Measurements from ENCODE around the gene CTF1.

The CTF1 gene

DNA sequence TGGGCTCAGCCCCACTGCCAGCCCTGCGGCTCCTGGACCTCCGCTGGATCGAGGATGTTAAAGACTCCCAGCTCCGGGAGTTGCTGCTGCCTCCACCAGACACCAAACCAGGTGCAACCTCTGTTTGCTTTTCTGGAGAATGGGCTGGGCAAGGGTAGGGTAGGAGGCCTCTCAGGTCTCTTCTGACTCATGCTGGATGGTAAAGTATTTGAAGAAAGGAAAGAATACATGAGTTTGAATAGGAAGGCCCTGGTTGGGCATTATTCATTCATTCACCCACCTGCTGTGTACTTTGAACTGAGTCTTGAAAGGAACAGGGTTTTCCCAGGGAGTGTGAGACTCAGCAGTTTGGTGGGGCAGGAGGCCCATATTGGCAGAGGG, 46.0 kb downstream of the CTF1 start:
- no peaks in the 10 kb centered on the region for H3K9me2 ChIP-seq (replicated peaks; ENCODE audit: control insufficient read depth, low read length)
- TF ChIP-seq CTCF (IDR thresholded peaks at IDR 0.05; ENCODE audit: low read depth, low read length, poor library complexity, severe bottlenecking) (no peak), EZH2phosphoT487 (IDR thresholded peaks at IDR 0.05; ENCODE audit: borderline replicate concordance, low read length) (no peak)
- H3F3A ChIP-seq (ENCODE audit: control insufficient read depth, insufficient read depth), result peaks cover 11% of the 10 kb centered on the region
- H3K4me1 ChIP-seq (ENCODE audit: control insufficient read depth, low read length), result peaks cover 17% of the 10 kb centered on the region
- H3K36me3 ChIP-seq (ENCODE audit: control insufficient read depth, low read length), result peaks cover 42% of the 10 kb centered on the region
- no peaks in the 10 kb centered on the region; the same call in 1 of the 2 replicates for H4K20me1 ChIP-seq (ENCODE audit: control insufficient read depth, insufficient read depth, low read depth, low read length)
- H3K4me3 ChIP-seq (ENCODE audit: low read length), result peak overlapping the region; percentile 21; the same call in 1 of the 2 replicates
- peak overlapping the region; percentile 48 for H3K4me2 ChIP-seq (ENCODE audit: low read length)
- no peaks in the 10 kb centered on the region for H3K27me3 ChIP-seq (ENCODE audit: control insufficient read depth, low read length)
- H3K79me2 ChIP-seq (ENCODE audit: control insufficient read depth, low read length), result no peaks in the 10 kb centered on the region
- H3K27ac ChIP-seq (ENCODE audit: low read depth, low read length), result no peak overlapping the region
- H3K9me3 ChIP-seq (ENCODE audit: control insufficient read depth, insufficient read depth, low read length), result no peaks in the 10 kb centered on the region

DNA sequence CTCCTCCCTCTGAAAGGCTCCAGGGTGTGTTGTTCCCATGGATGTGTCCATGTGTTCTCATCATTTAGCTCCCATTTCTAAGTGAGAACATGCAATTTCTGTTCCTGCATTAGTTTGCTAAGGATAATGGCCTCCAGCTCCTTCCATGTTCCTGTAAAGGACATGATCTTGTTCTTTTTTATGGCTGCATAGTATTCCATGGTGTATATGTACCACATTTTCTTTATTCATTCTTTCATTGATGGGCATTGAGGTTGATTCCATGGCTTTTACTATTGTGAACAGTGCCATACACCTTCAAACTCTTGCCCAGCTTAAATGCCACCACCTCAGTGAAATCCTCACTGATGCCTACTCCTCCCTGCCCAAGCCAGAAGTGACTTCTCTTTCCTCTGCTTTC, 47.9 kb downstream of the CTF1 start:
- H4K20me1 ChIP-seq (ENCODE audit: control insufficient read depth, insufficient read depth, low read depth, low read length), result no peaks in the 10 kb centered on the region; the same call in 1 of the 2 replicates
- H3K4me3 ChIP-seq (ENCODE audit: low read length), result no peak overlapping the region
- peaks cover 19% of the 10 kb centered on the region for H3K4me1 ChIP-seq (ENCODE audit: control insufficient read depth, low read length)
- no peaks in the 10 kb centered on the region for H3K27me3 ChIP-seq (ENCODE audit: control insufficient read depth, low read length)
- peaks cover 40% of the 10 kb centered on the region for H3K36me3 ChIP-seq (ENCODE audit: control insufficient read depth, low read length)
- H3F3A ChIP-seq (ENCODE audit: control insufficient read depth, insufficient read depth), result peaks cover 11% of the 10 kb centered on the region
- no peak for TF ChIP-seq CTCF (IDR thresholded peaks at IDR 0.05; ENCODE audit: low read depth, low read length, poor library complexity, severe bottlenecking)
- no peak for TF ChIP-seq EZH2phosphoT487 (IDR thresholded peaks at IDR 0.05; ENCODE audit: borderline replicate concordance, low read length)
- no peak overlapping the region for H3K4me2 ChIP-seq (ENCODE audit: low read length)
- H3K79me2 ChIP-seq (ENCODE audit: control insufficient read depth, low read length), result peaks cover 2% of the 10 kb centered on the region; the same call in 1 of the 2 replicates
- H3K9me2 ChIP-seq (replicated peaks; ENCODE audit: control insufficient read depth, low read length), result no peaks in the 10 kb centered on the region
- no peak overlapping the region for H3K27ac ChIP-seq (ENCODE audit: low read depth, low read length)
- H3K9me3 ChIP-seq (ENCODE audit: control insufficient read depth, insufficient read depth, low read length), result no peaks in the 10 kb centered on the region

DNA sequence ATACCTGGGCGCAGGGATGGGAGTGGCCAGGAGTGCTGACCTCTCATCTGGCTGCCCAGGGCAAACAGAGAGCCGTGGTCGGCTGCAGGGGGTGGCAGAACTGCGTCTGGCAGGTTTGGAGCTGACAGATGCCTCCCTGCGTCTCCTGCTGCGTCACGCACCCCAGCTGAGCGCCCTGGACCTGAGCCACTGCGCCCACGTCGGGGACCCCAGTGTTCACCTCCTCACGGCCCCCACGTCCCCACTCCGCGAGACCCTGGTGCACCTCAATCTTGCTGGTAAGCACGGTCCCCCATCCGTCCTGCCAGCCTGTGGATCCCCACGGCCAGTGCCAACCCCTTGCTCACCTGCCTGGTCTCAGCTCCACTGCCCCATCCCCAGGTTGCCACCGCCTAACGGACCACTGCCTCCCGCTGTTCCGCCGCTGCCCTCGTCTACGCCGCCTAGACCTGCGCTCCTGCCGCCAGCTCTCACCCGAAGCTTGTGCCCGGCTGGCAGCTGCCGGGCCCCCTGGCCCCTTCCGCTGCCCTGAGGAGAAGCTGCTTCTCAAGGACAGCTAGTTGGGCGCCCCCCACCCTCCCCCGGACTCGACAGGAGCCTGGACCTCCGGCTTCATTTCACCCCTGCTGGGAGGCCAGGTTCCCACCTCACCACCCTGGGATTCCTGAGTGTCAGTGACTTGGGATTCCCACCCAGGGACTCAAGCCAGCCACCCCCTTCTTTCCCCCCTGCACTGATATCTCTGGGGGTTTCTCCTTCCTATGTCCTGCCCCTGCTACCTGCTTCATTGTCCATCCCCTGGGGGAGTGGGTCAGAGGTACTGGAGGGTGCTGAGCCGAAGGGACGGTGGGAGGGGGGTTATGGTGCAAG, 50.5 kb downstream of the CTF1 start:
- Histone ChIP-seq H4K20me1 (ENCODE audit: control insufficient read depth, insufficient read depth, low read depth, low read length) (no peaks in the 10 kb centered on the region; the same call in 1 of the 2 replicates), H3K27me3 (ENCODE audit: control insufficient read depth, low read length) (no peaks in the 10 kb centered on the region), H3K4me3 (ENCODE audit: low read length) (no peak overlapping the region), H3K27ac (ENCODE audit: low read depth, low read length) (no peak overlapping the region), H3F3A (ENCODE audit: control insufficient read depth, insufficient read depth) (peaks cover 15% of the 10 kb centered on the region), H3K4me1 (ENCODE audit: control insufficient read depth, low read length) (peaks cover 26% of the 10 kb centered on the region), H3K36me3 (ENCODE audit: control insufficient read depth, low read length) (peaks cover 33% of the 10 kb centered on the region), H3K9me3 (ENCODE audit: control insufficient read depth, insufficient read depth, low read length) (no peaks in the 10 kb centered on the region), H3K79me2 (ENCODE audit: control insufficient read depth, low read length) (peaks cover 5% of the 10 kb centered on the region; the same call in 1 of the 2 replicates), H3K4me2 (ENCODE audit: low read length) (no peak overlapping the region), H3K9me2 (replicated peaks; ENCODE audit: control insufficient read depth, low read length) (no peaks in the 10 kb centered on the region)
- TF ChIP-seq CTCF (IDR thresholded peaks at IDR 0.05; ENCODE audit: low read depth, low read length, poor library complexity, severe bottlenecking) (no peak), EZH2phosphoT487 (IDR thresholded peaks at IDR 0.05; ENCODE audit: borderline replicate concordance, low read length) (no peak)

Data from DOHH2 (cell line).